ENCODE measurements around the gene E2F6.
A peak's percentile ranks its signal among the peaks of the same experiment; 100 is the strongest.

The E2F6 gene

GRCh38 chr2:11465485-11466306 is at the start of gene E2F6:
E2F6 (minus strand) TSS chr2:11466161; CDS start chr2:11465879, 282 bp downstream.
- DNase-seq: peak; percentile 85

GRCh38 chr2:11515490-11515981 is 49.6 kb upstream of the E2F6 start:
- no peak for DNase-seq

GRCh38 chr2:11514904-11515303 is 48.9 kb upstream of the E2F6 start:
- DNase-seq: no peak

- no peak for DNase-seq
Observed at GRCh38 chr2:11514081-11514730, 48.2 kb upstream of the E2F6 start.

GRCh38 chr2:11513319-11513718 is 47.4 kb upstream of the E2F6 start:
- DNase-seq: no peak

GRCh38 chr2:11512431-11512830 is 46.5 kb upstream of the E2F6 start:
- DNase-seq: no peak

GRCh38 chr2:11509657-11510360 is 43.8 kb upstream of the E2F6 start:
- no peak for DNase-seq

- no peak for DNase-seq
Observed at GRCh38 chr2:11508279-11508678, 42.3 kb upstream of the E2F6 start.

GRCh38 chr2:11507517-11507916 is 41.6 kb upstream of the E2F6 start:
- no peak for DNase-seq

GRCh38 chr2:11506611-11506969 is 40.6 kb upstream of the E2F6 start:
- no peak for DNase-seq

- DNase-seq: no peak
Observed at GRCh38 chr2:11505652-11506610, 40.0 kb upstream of the E2F6 start.

GRCh38 chr2:11503354-11503927 is 37.5 kb upstream of the E2F6 start:
- DNase-seq: no peak

- DNase-seq: no peak
Observed at GRCh38 chr2:11502740-11503292, 36.9 kb upstream of the E2F6 start.

- no peak for DNase-seq
Observed at GRCh38 chr2:11500702-11501303, 34.8 kb upstream of the E2F6 start.

GRCh38 chr2:11499081-11499743 is 33.3 kb upstream of the E2F6 start:
- DNase-seq: no peak

GRCh38 chr2:11498543-11499034 is 32.6 kb upstream of the E2F6 start:
- no peak for DNase-seq

- DNase-seq: no peak
Observed at GRCh38 chr2:11495844-11496681, 30.1 kb upstream of the E2F6 start.

GRCh38 chr2:11494310-11494709 is 28.3 kb upstream of the E2F6 start:
- no peak for DNase-seq

GRCh38 chr2:11493282-11493681 is 27.3 kb upstream of the E2F6 start:
- DNase-seq: no peak

GRCh38 chr2:11492720-11493119 is 26.8 kb upstream of the E2F6 start:
- no peak for DNase-seq
